KMS-11 (cell line): ENCODE data around the gene AFF3.

Source experiments
- H2AFZ ChIP-seq: fragments of 200-600 bp; sonication (generic); 2 replicates; pipeline ENCODE4 v1.6.1; 2016; ENCODE audit warnings: antibody characterized with exemption, mixed run types, low read depth
- H3K27ac ChIP-seq: fragments of 200-600 bp; sonication (generic); 2 replicates; pipeline ENCODE4 v1.6.1; 2016; ENCODE audit warnings: mild to moderate bottlenecking, mixed run types
- H3K27me3 ChIP-seq: fragments of 200-600 bp; sonication (generic); 2 replicates; pipeline ENCODE4 v1.6.1; 2017; ENCODE audit warnings: mild to moderate bottlenecking, low read depth, mixed run types, moderate library complexity; ENCODE audit not compliant: insufficient read depth
- H3K36me3 ChIP-seq: fragments of 200-600 bp; sonication (generic); 2 replicates; pipeline ENCODE4 v1.6.1; 2017; ENCODE audit warnings: mild to moderate bottlenecking, mixed run types; ENCODE audit not compliant: insufficient read depth
- H3K4me1 ChIP-seq: fragments of 200-600 bp; sonication (generic); 2 replicates; pipeline ENCODE4 v1.6.1; 2016; ENCODE audit warnings: mild to moderate bottlenecking, low read depth, mixed run types; ENCODE audit not compliant: poor library complexity, severe bottlenecking
- H3K4me2 ChIP-seq: fragments of 200-600 bp; sonication (generic); 2 replicates; pipeline ENCODE4 v1.7.0; 2016; ENCODE audit warnings: mild to moderate bottlenecking, mixed run types
- H3K4me3 ChIP-seq: fragments of 200-600 bp; sonication (generic); IDR thresholded peaks from 2 replicates; pipeline ENCODE4 v1.6.1; 2017; ENCODE audit warnings: low read depth, low read length, mixed read lengths; ENCODE audit not compliant: insufficient read depth
- H3K79me2 ChIP-seq: fragments of 200-600 bp; sonication (generic); 2 replicates; pipeline ENCODE4 v1.6.1; 2016; ENCODE audit warnings: low read depth, mixed run types; ENCODE audit not compliant: insufficient read depth
- H3K9ac ChIP-seq: fragments of 200-600 bp; sonication (generic); 2 replicates; pipeline ENCODE4 v1.6.1; 2016; ENCODE audit warnings: mild to moderate bottlenecking, mixed run types
- H4K20me1 ChIP-seq: fragments of 200-600 bp; sonication (generic); 2 replicates; pipeline ENCODE4 v1.6.1; 2016; ENCODE audit warnings: mild to moderate bottlenecking, mixed run types; ENCODE audit not compliant: insufficient read depth
- CTCF ChIP-seq: fragments of 200-600 bp; sonication (generic); conservative IDR thresholded peaks from 2 replicates; pipeline ENCODE4 v1.6.1; 2017; ENCODE audit warnings: low read depth, mild to moderate bottlenecking, antibody characterized with exemption, low read length, moderate library complexity, mixed read lengths

The AFF3 gene

GRCh38 chr2:99857867-99858444 is 284.4 kb downstream of the AFF3 start:
- H3K27ac ChIP-seq = no peak overlapping the region

GRCh38 chr2:99857372-99857771 is 285.0 kb downstream of the AFF3 start:
- no peaks in the 10 kb centered on the region for H3K36me3 ChIP-seq
- no peaks in the 10 kb centered on the region for H3K4me1 ChIP-seq
- no peak for TF ChIP-seq CTCF

More at GRCh38 chr2:99857867-99858444, 284.4 kb downstream of the AFF3 start:
- TF ChIP-seq CTCF = no peak
- no peaks in the 10 kb centered on the region for H3K4me1 ChIP-seq
- no peak overlapping the region for H2AFZ ChIP-seq
- H4K20me1 ChIP-seq = no peaks in the 10 kb centered on the region
- no peak overlapping the region for H3K4me2 ChIP-seq
- no peak overlapping the region for H3K4me3 ChIP-seq
- H3K36me3 ChIP-seq = no peaks in the 10 kb centered on the region
- no peaks in the 10 kb centered on the region for H3K79me2 ChIP-seq
- no peak overlapping the region for H3K9ac ChIP-seq
- H3K27me3 ChIP-seq = no peaks in the 10 kb centered on the region

GRCh38 chr2:99856119-99856518 is 286.3 kb downstream of the AFF3 start:
- Histone ChIP-seq H3K4me3 (no peak overlapping the region), H3K9ac (no peak overlapping the region), H2AFZ (no peak overlapping the region), H3K27me3 (no peaks in the 10 kb centered on the region), H3K4me1 (no peaks in the 10 kb centered on the region), H3K27ac (no peak overlapping the region), H4K20me1 (no peaks in the 10 kb centered on the region), H3K79me2 (no peaks in the 10 kb centered on the region), H3K4me2 (no peak overlapping the region), H3K36me3 (no peaks in the 10 kb centered on the region)
- no peak for TF ChIP-seq CTCF

More at GRCh38 chr2:99857372-99857771, 285.0 kb downstream of the AFF3 start:
- Histone ChIP-seq H3K27ac (no peak overlapping the region), H3K4me3 (no peak overlapping the region), H3K27me3 (no peaks in the 10 kb centered on the region), H3K79me2 (no peaks in the 10 kb centered on the region), H4K20me1 (no peaks in the 10 kb centered on the region), H3K9ac (no peak overlapping the region), H3K4me2 (no peak overlapping the region), H2AFZ (no peak overlapping the region)

- H3K36me3 ChIP-seq = no peaks in the 10 kb centered on the region
- no peak for TF ChIP-seq CTCF
- H3K79me2 ChIP-seq = no peaks in the 10 kb centered on the region
Measured at GRCh38 chr2:99854236-99854852, 288.0 kb downstream of the AFF3 start.

More at GRCh38 chr2:99854236-99854852, 288.0 kb downstream of the AFF3 start:
- H3K4me2 ChIP-seq = no peak overlapping the region
- H2AFZ ChIP-seq = no peak overlapping the region
- H3K9ac ChIP-seq = no peak overlapping the region
- no peak overlapping the region for H3K4me3 ChIP-seq
- H4K20me1 ChIP-seq = no peaks in the 10 kb centered on the region
- no peaks in the 10 kb centered on the region for H3K4me1 ChIP-seq
- H3K27ac ChIP-seq = no peak overlapping the region
- H3K27me3 ChIP-seq = no peaks in the 10 kb centered on the region
